ENCODE results near the gene EIF3B.
"Not testable (repeated sequence)": the region's sequence is repeated elsewhere in the genome, so short reads cannot be mapped to it uniquely, and the experiment has no call there.

The EIF3B gene

GRCh38 chr7:2373124-2373556 is 18.5 kb downstream of the EIF3B start:
- DNase-seq (ENCODE audit: extremely low read depth, low read depth) = no peak
- no peak for TF ChIP-seq CTCF (IDR thresholded peaks at IDR 0.05; ENCODE audit: low read depth, low read length)

- DNase-seq (ENCODE audit: extremely low read depth, low read depth) = no peak
- TF ChIP-seq CTCF (IDR thresholded peaks at IDR 0.05; ENCODE audit: low read depth, low read length) = no peak
Observed at GRCh38 chr7:2373646-2374045, 19.0 kb downstream of the EIF3B start.

- no peak for DNase-seq (ENCODE audit: extremely low read depth, low read depth)
- no peak for TF ChIP-seq CTCF (IDR thresholded peaks at IDR 0.05; ENCODE audit: low read depth, low read length)
Observed at GRCh38 chr7:2374401-2374800, 19.8 kb downstream of the EIF3B start.

GRCh38 chr7:2374830-2375728 is 20.5 kb downstream of the EIF3B start:
- no peak for DNase-seq (ENCODE audit: extremely low read depth, low read depth)
- no peak for TF ChIP-seq CTCF (IDR thresholded peaks at IDR 0.05; ENCODE audit: low read depth, low read length)

GRCh38 chr7:2376351-2377154 is 21.9 kb downstream of the EIF3B start:
- DNase-seq (ENCODE audit: extremely low read depth, low read depth) = no peak
- no peak for TF ChIP-seq CTCF (IDR thresholded peaks at IDR 0.05; ENCODE audit: low read depth, low read length)

GRCh38 chr7:2377492-2377891 is 22.9 kb downstream of the EIF3B start:
- DNase-seq (ENCODE audit: extremely low read depth, low read depth) = not testable (repeated sequence)

- not testable (repeated sequence) for DNase-seq (ENCODE audit: extremely low read depth, low read depth)
Observed at GRCh38 chr7:2378125-2378524, 23.5 kb downstream of the EIF3B start.

GRCh38 chr7:2379161-2379560 is 24.5 kb downstream of the EIF3B start:
- DNase-seq (ENCODE audit: extremely low read depth, low read depth) = no peak
- no peak for TF ChIP-seq CTCF (IDR thresholded peaks at IDR 0.05; ENCODE audit: low read depth, low read length)
